H9 (cell line): ENCODE data around the gene XXYLT1. TPM values are rescaled to one million over a fixed set of nuclear protein-coding genes. Genes with fewer than 3 reads are reported as not detected.

Source experiments
- DNase-seq: peaks from one replicate; pipeline ENCODE4 v3.0.0-alpha.2; 2017
- H2AFZ ChIP-seq: one replicate; pipeline ENCODE4 v1.6.1; 2013; ENCODE audit warnings: mild to moderate bottlenecking, low read length, control low read depth, moderate library complexity
- H2AK5ac ChIP-seq: 2 replicates; pipeline ENCODE4 v1.6.1; 2013; ENCODE audit warnings: low read length, control low read depth, mixed read lengths; ENCODE audit not compliant: insufficient read length
- H2BK120ac ChIP-seq: one replicate; pipeline ENCODE4 v1.6.1; 2013; ENCODE audit warnings: low read depth, mild to moderate bottlenecking, low read length, control low read depth, inconsistent platforms; ENCODE audit not compliant: poor library complexity, severe bottlenecking
- H2BK12ac ChIP-seq: 2 replicates; pipeline ENCODE4 v1.6.1; 2013; ENCODE audit warnings: low read length, control low read depth, mixed read lengths, low read depth; ENCODE audit not compliant: insufficient read length
- H2BK15ac ChIP-seq: 2 replicates; pipeline ENCODE4 v1.6.1; 2013; ENCODE audit warnings: low read depth, low read length, control low read depth
- H2BK20ac ChIP-seq: one replicate; pipeline ENCODE4 v1.6.1; 2013; ENCODE audit warnings: low read depth, mild to moderate bottlenecking, low read length, control low read depth, inconsistent platforms; ENCODE audit not compliant: poor library complexity, severe bottlenecking
- H2BK5ac ChIP-seq: 2 replicates; pipeline ENCODE4 v1.6.1; 2013; ENCODE audit warnings: low read length, control low read depth, mixed read lengths; ENCODE audit not compliant: insufficient read length
- H3K14ac ChIP-seq: 2 replicates; pipeline ENCODE4 v1.6.1; 2013; ENCODE audit warnings: low read length, control low read depth; ENCODE audit not compliant: insufficient read depth
- H3K18ac ChIP-seq: 2 replicates; pipeline ENCODE4 v1.6.1; 2013; ENCODE audit warnings: low read depth, mild to moderate bottlenecking, mixed read lengths, low read length, control low read depth; ENCODE audit not compliant: insufficient read length
- H3K23ac ChIP-seq: 2 replicates; pipeline ENCODE4 v1.6.1; 2013; ENCODE audit warnings: low read length, control low read depth, mixed read lengths, low read depth; ENCODE audit not compliant: insufficient read length
- H3K23me2 ChIP-seq: 2 replicates; pipeline ENCODE4 v1.6.1; 2013; ENCODE audit warnings: low read depth, mild to moderate bottlenecking, mixed read lengths, low read length, control low read depth; ENCODE audit not compliant: insufficient read length, poor library complexity, severe bottlenecking
- H3K27ac ChIP-seq: 2 replicates; pipeline ENCODE4 v1.5.1; 2013; ENCODE audit warnings: low read length, control low read depth, mixed read lengths, low read depth; ENCODE audit not compliant: insufficient read length
- H3K27me3 ChIP-seq: 2 replicates; pipeline ENCODE4 v1.6.1; 2013; ENCODE audit warnings: low read length, control low read depth, inconsistent platforms; ENCODE audit not compliant: insufficient read depth
- H3K4ac ChIP-seq: 2 replicates; pipeline ENCODE4 v1.6.1; 2013; ENCODE audit warnings: low read depth, mild to moderate bottlenecking, control low read depth, inconsistent platforms, low read length, moderate library complexity
- H3K4me1 ChIP-seq: 2 replicates; pipeline ENCODE4 v1.6.1; 2013; ENCODE audit warnings: low read length, control low read depth, inconsistent platforms; ENCODE audit not compliant: insufficient read depth
- H3K4me2 ChIP-seq: 2 replicates; pipeline ENCODE4 v1.6.1; 2013; ENCODE audit warnings: low read length, control low read depth, mixed read lengths; ENCODE audit not compliant: insufficient read length, insufficient read depth
- H3K56ac ChIP-seq: 2 replicates; pipeline ENCODE4 v1.6.1; 2013; ENCODE audit warnings: low read depth, mild to moderate bottlenecking, mixed read lengths, low read length, control low read depth; ENCODE audit not compliant: insufficient read length
- H3K79me1 ChIP-seq: 2 replicates; pipeline ENCODE4 v1.6.1; 2013; ENCODE audit warnings: low read depth, mild to moderate bottlenecking, moderate library complexity, low read length, control low read depth, inconsistent platforms; ENCODE audit not compliant: insufficient read depth, poor library complexity, severe bottlenecking
- H3K79me2 ChIP-seq: 2 replicates; pipeline ENCODE4 v1.6.1; 2013; ENCODE audit warnings: low read length, control low read depth, inconsistent platforms; ENCODE audit not compliant: insufficient read depth
- H3K9ac ChIP-seq: 2 replicates; pipeline ENCODE4 v1.6.1; 2013; ENCODE audit warnings: low read length, control low read depth, mixed read lengths; ENCODE audit not compliant: insufficient read length; ENCODE audit errors: extremely low read depth
- H3K9me3 ChIP-seq: one replicate; pipeline ENCODE4 v1.6.1; 2013; ENCODE audit warnings: low read depth, low read length, inconsistent platforms; ENCODE audit not compliant: control insufficient read depth
- H3T11ph ChIP-seq: one replicate; pipeline ENCODE4 v1.6.1; 2013; ENCODE audit warnings: mild to moderate bottlenecking, low read length, control low read depth, inconsistent platforms
- H4K20me1 ChIP-seq: one replicate; pipeline ENCODE4 v1.6.1; 2013; ENCODE audit not compliant: control insufficient read depth, insufficient read length, insufficient read depth
- H4K5ac ChIP-seq: 2 replicates; pipeline ENCODE4 v1.6.1; 2013; ENCODE audit warnings: low read depth, mild to moderate bottlenecking, mixed read lengths, low read length, control low read depth; ENCODE audit not compliant: insufficient read length
- H4K8ac ChIP-seq: replicated peaks from 2 replicates; pipeline ENCODE4 v1.6.1; 2013; ENCODE audit warnings: low read length, control low read depth, mixed read lengths, low read depth; ENCODE audit not compliant: insufficient read length
- H4K91ac ChIP-seq: 2 replicates; pipeline ENCODE4 v1.6.1; 2013; ENCODE audit warnings: low read depth, mild to moderate bottlenecking, moderate library complexity, mixed read lengths, low read length, control low read depth; ENCODE audit not compliant: insufficient read length
- H3K27ac Mint-ChIP-seq, 3 experiments: 2 replicates in 2 of 3; 3 replicates in 1 of 3; pipeline ENCODE4 v1.8.0; 2020 to 2021; ENCODE audit warnings: mixed read lengths in 3 of 3, mild to moderate bottlenecking in 1 of 3, moderate library complexity in 1 of 3
- H3K27me3 Mint-ChIP-seq: 2 replicates; pipeline ENCODE4 v1.8.0; 2021; ENCODE audit warnings: low read depth, mild to moderate bottlenecking, moderate library complexity, mixed read lengths
- H3K36me3 Mint-ChIP-seq, 3 experiments: 2 replicates in 2 of 3; 3 replicates in 1 of 3; pipeline ENCODE4 v1.8.0; 2020 to 2021; ENCODE audit warnings: low read depth in 3 of 3, mixed read lengths in 3 of 3; ENCODE audit not compliant: insufficient read depth in 1 of 3
- H3K4me1 Mint-ChIP-seq, 2 experiments: 2 replicates each; pipeline ENCODE4 v1.8.0; 2020; ENCODE audit warnings: mixed read lengths in 2 of 2
- H3K4me3 Mint-ChIP-seq, 2 experiments: 2 replicates in 1 of 2; 3 replicates in 1 of 2; pipeline ENCODE4 v1.8.0; 2020 to 2021; ENCODE audit warnings: mild to moderate bottlenecking in 2 of 2, mixed read lengths in 2 of 2, moderate library complexity in 1 of 2
- H3K9me3 Mint-ChIP-seq, 2 experiments: 2 replicates in 1 of 2; 3 replicates in 1 of 2; pipeline ENCODE4 v1.8.0; 2020; ENCODE audit warnings: mild to moderate bottlenecking in 2 of 2, mixed read lengths in 2 of 2, moderate library complexity in 1 of 2
- WGBS: extraction: QIAGEN DNeasy Blood & Tissue Kit; methylation state at CpG from one replicate; pipeline ENCODE4 v1.1.7; 2013; ENCODE audit warnings: missing lambda C conversion rate, low lambda C conversion rate, mixed read lengths; ENCODE audit not compliant: insufficient read length; ENCODE audit errors: extremely low coverage; 5-methylcytosine and 5-hydroxymethylcytosine counted together
- total RNA-seq: library from RNA; stranded (reverse); gene quantifications from 2 replicates; pipeline ENCODE4 v1.2.1, GENCODE V29; 2021
- TF ChIP-seq, protein P1 (sequence below): fragments of 200-600 bp; sonication (generic); conservative IDR thresholded peaks from 3 replicates; pipeline ENCODE4 v1.8.0; 2021; ENCODE audit warnings: antibody characterized with exemption, mild to moderate bottlenecking

XXYLT1 gene
- total RNA-seq, 1 experiment from 2014 or later, result 22.7 TPM

DNA sequence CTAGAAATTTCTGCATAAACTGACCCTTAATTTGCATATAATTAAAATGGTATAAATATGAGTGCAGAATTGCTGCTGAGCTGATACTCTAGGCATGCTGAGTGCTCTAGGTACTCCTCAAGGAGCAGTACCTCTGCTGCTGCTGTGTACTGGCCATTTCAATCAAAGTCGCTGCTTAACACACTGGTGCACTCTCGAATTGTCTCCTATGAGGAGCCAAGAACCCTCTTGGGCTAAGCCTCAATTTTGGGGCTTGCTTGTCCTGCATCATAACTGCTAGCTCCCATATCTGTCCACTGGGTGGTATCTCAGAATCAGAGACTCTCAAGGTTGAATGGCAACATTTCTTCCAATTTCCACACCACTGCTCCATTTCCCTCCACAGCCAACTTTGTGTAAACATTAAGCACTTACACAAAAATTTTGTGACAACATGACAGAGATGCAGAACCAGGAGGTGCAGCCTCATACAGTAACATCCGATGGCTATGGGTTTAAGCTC, 82.5 kb downstream of the XXYLT1 start:
- no peak overlapping the region for H4K8ac ChIP-seq
- no peak overlapping the region for H3T11ph ChIP-seq
- no peak overlapping the region for H4K5ac ChIP-seq
- H3K27me3 ChIP-seq, result no peaks in the 10 kb centered on the region
- no peak overlapping the region for H3K4ac ChIP-seq
- WGBS, result no CpG with 5 or more reads among the region's 3 CpGs
- peaks cover 14 to 15% of the 10 kb centered on the region in 2 experiments for H3K9me3 Mint-ChIP-seq
- H3K18ac ChIP-seq, result no peak overlapping the region
- no peak overlapping the region for H2BK120ac ChIP-seq
- no peaks in the 10 kb centered on the region for H4K20me1 ChIP-seq
- H3K36me3 Mint-ChIP-seq, result peaks cover 14 to 19% (median 17%) of the 10 kb centered on the region in 3 experiments
- peaks cover 12% of the 10 kb centered on the region for H3K4me1 ChIP-seq
- no peak overlapping the region for H2BK12ac ChIP-seq
- no peak overlapping the region for H3K27ac ChIP-seq
- no peaks in the 10 kb centered on the region; the same call in 1 of the 2 replicates for H3K79me2 ChIP-seq
- no peaks in the 10 kb centered on the region for H3K23me2 ChIP-seq
- H2BK15ac ChIP-seq, result no peak overlapping the region
- H3K4me2 ChIP-seq, result no peak overlapping the region
- H3K9me3 ChIP-seq, result peaks cover 8% of the 10 kb centered on the region
- H3K9ac ChIP-seq, result no peak overlapping the region
- H2AK5ac ChIP-seq, result no peak overlapping the region
- peaks cover 35 to 45% of the 10 kb centered on the region in 2 experiments for H3K4me1 Mint-ChIP-seq
- H3K27ac Mint-ChIP-seq, result 0 out of 7 replicates have a peak overlapping the region, but pooled peaks of 2 of the 3 experiments have one; percentile 26 to 34
- TF ChIP-seq, protein P1, sequence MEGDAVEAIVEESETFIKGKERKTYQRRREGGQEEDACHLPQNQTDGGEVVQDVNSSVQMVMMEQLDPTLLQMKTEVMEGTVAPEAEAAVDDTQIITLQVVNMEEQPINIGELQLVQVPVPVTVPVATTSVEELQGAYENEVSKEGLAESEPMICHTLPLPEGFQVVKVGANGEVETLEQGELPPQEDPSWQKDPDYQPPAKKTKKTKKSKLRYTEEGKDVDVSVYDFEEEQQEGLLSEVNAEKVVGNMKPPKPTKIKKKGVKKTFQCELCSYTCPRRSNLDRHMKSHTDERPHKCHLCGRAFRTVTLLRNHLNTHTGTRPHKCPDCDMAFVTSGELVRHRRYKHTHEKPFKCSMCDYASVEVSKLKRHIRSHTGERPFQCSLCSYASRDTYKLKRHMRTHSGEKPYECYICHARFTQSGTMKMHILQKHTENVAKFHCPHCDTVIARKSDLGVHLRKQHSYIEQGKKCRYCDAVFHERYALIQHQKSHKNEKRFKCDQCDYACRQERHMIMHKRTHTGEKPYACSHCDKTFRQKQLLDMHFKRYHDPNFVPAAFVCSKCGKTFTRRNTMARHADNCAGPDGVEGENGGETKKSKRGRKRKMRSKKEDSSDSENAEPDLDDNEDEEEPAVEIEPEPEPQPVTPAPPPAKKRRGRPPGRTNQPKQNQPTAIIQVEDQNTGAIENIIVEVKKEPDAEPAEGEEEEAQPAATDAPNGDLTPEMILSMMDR, result no peak
- no peak overlapping the region for H2AFZ ChIP-seq
- no peak overlapping the region for H3K4me3 Mint-ChIP-seq
- no peak overlapping the region for H4K91ac ChIP-seq
- no peak overlapping the region for H2BK5ac ChIP-seq
- peaks cover 3% of the 10 kb centered on the region for H3K79me1 ChIP-seq
- DNase-seq, result no peak
- H3K14ac ChIP-seq, result no peak overlapping the region
- H3K27me3 Mint-ChIP-seq, result no peaks in the 10 kb centered on the region; the same call in 1 of the 2 replicates
- no peak overlapping the region for H2BK20ac ChIP-seq
- H3K23ac ChIP-seq, result no peak overlapping the region
- H3K56ac ChIP-seq, result no peak overlapping the region
